ENCODE data around the gene SEC61A1.

SEC61A1 gene

DNA sequence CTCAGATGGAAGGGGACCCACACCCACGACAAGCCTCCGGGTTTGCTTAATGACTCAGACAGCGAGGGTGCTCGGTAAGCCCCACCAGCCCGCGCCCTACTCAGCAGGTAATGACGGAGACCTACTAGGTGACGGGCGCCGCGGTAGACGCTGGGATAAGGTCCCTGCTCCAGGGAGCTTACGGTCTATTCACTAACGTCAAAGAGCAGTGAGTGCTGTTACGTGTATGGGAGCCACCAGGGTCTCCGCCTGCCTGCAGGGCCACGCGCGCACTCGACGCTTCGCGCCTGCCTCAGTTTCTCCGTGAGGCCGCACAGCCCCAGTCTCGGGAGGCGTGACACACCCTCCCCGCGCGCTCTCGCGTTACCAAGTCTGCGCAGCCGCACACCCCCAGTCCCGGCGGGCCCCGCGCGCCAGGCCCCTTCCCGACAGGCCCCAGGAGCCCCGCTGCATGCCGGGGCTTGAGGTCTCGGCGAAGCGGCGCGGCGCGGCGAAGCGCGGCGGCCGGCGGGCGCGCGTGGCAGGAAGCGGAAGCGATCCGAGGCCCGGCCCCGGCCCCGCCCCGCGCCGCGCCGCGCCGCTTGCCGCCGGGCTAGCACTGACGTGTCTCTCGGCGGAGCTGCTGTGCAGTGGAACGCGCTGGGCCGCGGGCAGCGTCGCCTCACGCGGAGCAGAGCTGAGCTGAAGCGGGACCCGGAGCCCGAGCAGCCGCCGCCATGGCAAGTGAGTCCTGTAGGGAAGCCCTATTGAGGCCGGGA, at the start of gene SEC61A1:
Gene SEC61A1 (plus strand): TSS at position 601 of the 758 bp plus-strand sequence. CDS start 116 bp downstream, at position 717.
- DNase-seq: peak; percentile 88 to 95 (median 92)

- DNase-seq: no peak
Measured at GRCh38 chr3:128004661-128005060, 47.6 kb upstream of the SEC61A1 start.

DNA sequence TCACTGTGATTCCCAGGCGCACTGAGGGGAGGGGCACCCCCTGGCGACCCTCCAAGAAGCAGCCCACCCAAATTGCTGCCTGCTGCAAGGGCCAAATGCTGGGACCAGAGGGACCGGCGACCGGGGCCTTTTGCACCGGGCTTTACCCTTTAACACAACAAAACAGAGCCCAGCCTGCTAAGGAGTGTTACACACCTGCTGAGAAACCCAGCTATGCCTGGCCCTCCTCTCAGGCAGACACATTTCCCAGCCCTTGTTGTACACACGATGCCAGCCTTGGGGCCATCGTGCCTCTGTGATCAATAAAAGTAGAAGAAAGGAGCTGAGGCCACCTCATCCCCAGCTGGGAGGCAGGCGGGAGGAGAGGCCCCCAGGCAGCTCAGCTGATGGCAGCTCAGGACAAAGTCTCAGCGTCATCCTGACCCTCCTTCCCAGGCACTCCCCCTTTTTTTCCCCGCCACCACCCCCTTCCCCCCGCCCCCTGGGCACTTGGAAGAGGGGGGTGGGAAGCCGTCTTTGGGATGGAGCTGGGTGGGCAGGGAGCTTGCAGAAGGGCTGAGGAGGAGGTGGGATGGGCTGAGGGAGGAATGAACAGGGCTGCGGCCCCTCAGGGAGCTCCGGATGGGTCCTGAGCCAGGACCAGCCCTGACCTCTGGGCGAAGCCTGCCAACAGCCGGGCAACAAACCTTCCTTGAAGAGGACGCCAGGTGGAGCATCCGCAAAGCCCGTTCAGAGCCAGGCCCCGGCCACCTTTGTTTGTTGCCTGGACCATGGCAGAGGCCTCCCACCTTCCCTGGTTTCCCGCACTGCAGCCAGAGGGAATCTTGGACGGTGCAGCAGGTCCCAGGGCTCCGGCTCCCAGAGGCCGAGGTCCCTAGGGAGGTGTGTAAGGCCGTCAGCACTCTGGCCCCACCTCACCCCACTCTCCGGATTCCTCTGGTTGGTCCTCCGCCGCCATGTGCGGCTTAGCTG, 45.9 kb upstream of the SEC61A1 start:
- no peak for DNase-seq

DNA sequence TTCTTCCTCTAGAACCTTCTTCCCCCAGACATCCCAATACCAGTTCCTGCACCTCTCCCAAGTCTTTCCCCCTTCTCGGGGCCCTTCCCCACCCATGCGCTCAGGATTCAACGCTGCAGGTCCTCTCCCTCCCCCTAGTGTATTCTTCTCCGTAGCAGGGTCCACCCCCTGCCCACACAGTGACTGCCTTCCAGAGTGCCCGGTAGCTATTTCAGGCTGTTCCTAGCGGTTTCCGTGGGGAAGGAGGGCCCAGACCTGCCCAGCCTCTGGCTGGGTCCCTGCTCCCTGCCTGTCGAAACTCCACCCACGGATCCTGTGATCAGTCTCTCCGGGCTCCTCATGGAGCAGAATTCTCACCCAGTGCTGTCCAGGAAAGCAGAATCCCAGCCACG, 45.2 kb upstream of the SEC61A1 start:
- DNase-seq: no peak

DNA sequence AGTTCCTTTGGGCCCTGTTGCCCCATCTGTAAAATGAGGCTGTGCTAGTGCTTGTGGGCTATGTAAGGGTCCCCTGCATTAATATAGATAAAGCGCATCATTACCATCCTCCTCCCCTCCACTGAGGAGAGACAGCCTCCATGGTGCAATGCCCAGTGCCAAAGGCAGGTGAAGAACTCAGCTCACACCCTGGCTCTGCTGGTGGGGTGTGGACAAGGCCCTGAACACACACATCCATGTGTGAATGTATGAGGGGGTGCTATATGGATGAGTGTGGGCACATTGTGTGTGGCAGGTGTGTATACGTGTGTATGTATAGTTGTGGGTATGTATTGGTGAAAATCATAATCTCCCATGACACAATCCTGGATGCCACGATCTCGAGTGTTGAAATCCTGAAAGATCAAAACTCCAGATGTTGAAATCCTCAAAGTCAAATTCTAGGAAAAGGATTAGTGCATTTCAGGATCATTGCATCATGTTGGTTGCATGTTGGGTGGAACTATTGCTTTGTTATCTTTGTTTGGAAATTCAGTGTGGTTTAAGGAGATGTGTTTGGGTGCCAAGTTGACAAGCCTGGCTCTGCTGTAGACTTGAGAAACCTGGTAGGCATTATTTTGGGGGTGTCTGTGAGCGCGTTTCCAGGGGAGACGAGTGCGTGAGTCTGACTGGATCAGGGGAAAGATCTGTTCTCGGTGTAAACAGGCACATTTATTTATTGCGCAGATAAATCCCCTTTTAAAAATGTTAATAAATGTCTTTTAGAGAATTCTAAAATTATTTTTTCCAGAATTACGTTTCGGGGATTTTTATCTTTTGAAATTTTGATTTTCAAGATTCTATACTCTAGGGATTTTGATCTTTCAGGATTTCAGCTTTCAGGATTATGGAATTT, 42.0 kb upstream of the SEC61A1 start:
- no peak for DNase-seq

GRCh38 chr3:128011140-128011539, 41.1 kb upstream of the SEC61A1 start:
- peak in 1 of 6 experiments; percentile 1 for DNase-seq

GRCh38 chr3:128012050-128012449, 40.2 kb upstream of the SEC61A1 start:
- no peak for DNase-seq

GRCh38 chr3:128014548-128014947, 37.7 kb upstream of the SEC61A1 start:
- DNase-seq: no peak

DNA sequence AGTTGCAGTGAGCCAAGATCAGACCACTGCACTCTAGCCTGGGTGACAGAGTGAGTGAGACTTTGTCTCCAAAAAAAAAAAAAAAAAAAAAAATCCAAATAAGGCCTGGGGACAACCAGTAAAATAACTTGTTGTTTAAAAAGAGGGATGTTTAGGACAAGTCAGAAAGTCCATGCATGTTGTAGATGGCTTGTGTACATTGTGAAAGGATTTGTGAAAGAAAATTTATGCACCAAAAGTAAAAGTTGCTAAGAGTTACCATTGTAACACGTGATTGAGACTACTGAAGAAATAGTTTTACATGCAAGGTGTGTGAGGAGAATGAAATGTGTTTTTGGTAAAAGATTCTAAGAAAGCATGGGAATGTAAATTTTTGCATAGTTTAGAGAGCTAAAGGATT, 35.7 kb upstream of the SEC61A1 start:
- no peak for DNase-seq

- DNase-seq: no peak
Measured at GRCh38 chr3:128021768-128022372, 30.4 kb upstream of the SEC61A1 start.

- DNase-seq: no peak
Measured at GRCh38 chr3:128033102-128033501, 19.1 kb upstream of the SEC61A1 start.

DNA sequence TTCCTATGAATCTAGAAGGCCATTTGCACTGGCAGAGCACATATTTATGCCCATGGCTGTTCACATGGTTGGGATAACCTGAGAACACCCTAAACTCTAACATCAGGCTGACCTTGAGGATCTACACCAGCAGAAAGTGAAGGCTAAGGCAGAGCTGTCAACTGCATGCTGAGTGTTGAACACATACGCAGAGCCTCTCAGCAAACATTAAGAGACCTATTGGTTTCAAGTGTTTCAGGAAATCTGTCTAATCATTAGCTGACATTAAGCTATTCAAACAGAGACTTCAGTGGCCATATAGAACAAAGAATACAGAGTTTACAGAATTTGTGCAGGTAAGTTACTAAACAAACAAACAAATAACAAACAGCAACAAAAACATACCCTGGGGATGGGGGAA, 16.1 kb upstream of the SEC61A1 start:
- no peak for DNase-seq

GRCh38 chr3:128040041-128040440, 12.2 kb upstream of the SEC61A1 start:
- DNase-seq: no peak

DNA sequence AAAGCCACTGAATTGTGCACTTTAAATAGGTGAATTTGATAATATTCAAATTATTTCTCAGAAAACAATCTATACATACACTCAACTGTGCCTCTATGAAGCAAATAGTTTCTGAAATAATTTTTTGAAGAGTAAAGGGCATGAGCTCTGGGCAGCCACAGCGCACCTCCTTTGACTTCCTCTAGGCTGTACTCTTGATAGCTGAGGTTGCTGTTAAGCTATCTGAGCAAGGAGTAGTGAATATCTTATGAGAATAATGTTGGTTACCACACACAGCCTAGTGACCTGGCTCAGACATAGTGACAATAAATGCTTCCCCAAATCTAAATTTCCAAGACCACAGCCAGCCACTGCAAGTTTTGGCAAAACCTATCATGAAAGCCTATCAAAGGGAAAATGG, 11.6 kb upstream of the SEC61A1 start:
- no peak for DNase-seq

- no peak for DNase-seq
Measured at GRCh38 chr3:128041344-128041743, 10.9 kb upstream of the SEC61A1 start.

DNA sequence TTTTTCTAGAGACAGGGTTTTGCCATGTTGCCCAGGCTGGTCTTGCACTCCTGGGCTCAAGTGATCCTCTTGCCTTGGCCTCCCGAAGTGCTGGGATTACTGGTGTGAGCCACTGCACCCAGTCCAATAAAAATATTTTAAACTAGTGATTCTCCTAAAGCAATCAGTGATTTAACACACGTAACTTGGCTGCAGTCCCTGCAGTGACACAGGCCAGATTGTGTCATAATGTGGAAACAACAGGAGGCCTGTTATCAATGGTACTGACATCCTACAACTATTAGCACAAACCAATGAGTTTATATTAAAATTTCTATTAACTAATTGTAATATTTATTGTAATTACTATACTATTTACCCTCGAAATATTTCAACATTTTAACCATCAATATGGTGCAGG, 1.6 kb upstream of the SEC61A1 start:
- no peak for DNase-seq

GRCh38 chr3:128051459-128051836, 789 bp upstream of the SEC61A1 start:
- DNase-seq: no peak

DNA sequence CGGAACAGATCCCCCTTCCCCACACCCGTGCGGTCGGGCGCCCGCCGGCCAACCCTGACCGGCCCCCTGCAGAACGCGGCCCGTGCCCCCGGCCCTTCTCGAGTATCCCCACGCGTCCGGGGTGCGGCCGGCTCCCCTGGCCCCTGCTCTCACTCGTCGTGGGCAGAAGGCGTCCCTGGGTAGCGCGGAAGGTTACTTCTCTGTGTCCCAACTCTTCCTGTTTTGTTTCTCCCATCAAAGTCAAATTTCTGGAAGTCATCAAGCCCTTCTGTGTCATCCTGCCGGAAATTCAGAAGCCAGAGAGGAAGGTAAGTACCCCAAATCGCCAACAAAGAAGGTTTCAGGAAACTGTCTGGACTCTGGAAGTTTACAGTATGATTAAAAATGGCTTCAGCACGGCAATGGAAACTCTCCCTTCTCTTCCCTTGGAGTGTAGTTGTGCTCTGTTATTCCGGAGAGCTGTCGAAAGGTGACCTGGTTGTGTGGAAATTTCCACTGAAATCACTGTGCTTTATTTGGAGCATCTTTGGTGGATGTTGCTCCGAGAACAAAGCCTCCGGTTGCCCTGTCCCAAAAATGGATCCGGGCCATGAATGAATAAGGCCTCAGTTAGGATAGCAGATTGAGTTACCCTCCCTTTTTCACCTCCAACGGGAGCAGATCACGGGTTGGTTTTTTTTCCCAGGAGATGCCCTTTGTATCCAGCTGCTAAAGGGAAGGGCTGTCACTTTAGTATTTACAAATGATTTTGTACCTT, 536 bp downstream of the SEC61A1 start:
- DNase-seq: no peak

DNA sequence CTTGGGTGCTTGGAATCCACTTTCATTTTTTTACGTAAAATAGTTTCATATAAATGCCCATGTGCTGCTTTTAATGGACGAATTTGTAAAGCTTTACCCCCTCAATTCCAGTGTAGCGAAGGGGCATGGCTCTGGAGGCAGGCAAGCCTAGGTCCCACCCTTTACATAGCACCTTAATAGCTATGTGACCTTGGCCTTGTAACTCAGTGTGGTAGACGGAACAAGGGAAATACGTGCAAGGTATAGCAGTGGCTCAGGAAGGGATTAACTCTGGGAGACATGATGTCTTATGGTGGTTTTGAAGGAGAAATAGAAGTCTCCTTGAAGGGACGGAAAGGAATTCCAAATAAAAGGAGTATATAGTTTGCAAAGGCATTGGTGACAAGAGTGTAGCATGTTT, 1.4 kb downstream of the SEC61A1 start:
- no peak for DNase-seq

DNA sequence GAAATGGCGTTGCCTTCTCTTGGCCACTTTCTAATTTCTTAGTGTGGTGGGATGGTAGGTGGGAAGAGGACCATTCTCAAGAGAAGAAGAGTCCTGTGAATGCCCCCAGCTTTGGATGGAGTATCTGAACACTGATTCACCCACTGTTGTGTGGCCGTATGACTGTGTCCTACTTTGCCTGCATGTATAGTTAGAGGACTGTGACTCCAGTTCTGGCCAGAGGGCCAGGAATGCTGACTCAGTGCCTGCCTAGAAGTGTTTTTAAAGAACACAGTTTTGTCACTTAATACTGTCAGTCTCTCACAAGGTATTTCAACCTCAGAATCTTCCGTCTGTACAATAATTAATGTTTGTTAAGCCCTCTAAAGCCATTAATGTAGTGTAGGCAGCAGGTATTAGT, 2.1 kb downstream of the SEC61A1 start:
- DNase-seq: no peak

DNA sequence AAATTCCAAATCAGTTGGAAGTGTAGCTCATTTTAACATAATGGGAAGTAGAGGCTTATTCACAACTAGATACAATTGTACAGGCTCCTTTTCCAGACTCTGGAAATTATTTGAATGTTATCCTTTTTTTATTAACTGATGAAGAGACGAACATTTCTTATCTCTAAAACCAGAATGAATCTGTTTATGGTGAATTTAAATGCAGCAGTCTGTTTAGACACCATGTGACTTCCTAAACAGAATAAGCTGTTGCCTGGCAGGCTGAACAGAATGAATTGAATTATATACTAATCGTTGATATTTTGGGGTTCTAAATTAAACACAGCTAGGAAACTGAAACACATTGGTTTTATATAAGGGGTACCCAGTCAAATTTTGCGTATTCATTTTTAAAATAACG, 4.0 kb downstream of the SEC61A1 start:
- no peak for DNase-seq
